Measurements from ENCODE around the gene KMO. TPM values are rescaled to one million over a fixed set of nuclear protein-coding genes. Genes with fewer than 3 reads are reported as not detected.

The KMO gene
- total RNA-seq, 3 donors from 2014 or later: 0.17 to 0.84 (median 0.82) TPM

DNA sequence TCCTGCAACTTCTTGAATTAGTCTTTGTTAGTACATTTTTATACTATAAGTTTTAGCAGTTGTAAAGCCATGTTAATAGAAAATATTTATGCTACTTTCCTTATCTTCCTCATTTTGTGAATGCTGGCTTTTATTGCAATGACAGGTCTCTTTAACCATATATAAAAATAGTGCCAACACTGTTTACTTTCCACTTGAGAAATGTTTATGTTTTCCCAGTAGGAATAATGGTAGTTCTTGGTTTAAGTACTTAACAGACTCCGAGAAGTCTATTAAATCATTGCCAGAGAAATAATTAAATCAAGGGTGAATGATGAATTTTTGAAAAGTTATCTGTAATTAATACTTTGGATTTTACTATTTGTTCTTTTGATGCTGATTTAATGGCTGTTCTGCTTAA, 98.3 kb downstream of the KMO start:
- Histone ChIP-seq H3K4me1 (ENCODE audit: low read depth) (no peaks in the 10 kb centered on the region), H3K36me3 (ENCODE audit: low read depth) (no peaks in the 10 kb centered on the region), H3K9me3 (no peaks in the 10 kb centered on the region), H3K4me3 (no peak overlapping the region)
- ATAC-seq: no peak
- intact Hi-C loops (cut with DNase I, micrococcal nuclease): no loop called here
- TF ChIP-seq, protein P1, sequence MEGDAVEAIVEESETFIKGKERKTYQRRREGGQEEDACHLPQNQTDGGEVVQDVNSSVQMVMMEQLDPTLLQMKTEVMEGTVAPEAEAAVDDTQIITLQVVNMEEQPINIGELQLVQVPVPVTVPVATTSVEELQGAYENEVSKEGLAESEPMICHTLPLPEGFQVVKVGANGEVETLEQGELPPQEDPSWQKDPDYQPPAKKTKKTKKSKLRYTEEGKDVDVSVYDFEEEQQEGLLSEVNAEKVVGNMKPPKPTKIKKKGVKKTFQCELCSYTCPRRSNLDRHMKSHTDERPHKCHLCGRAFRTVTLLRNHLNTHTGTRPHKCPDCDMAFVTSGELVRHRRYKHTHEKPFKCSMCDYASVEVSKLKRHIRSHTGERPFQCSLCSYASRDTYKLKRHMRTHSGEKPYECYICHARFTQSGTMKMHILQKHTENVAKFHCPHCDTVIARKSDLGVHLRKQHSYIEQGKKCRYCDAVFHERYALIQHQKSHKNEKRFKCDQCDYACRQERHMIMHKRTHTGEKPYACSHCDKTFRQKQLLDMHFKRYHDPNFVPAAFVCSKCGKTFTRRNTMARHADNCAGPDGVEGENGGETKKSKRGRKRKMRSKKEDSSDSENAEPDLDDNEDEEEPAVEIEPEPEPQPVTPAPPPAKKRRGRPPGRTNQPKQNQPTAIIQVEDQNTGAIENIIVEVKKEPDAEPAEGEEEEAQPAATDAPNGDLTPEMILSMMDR (IDR thresholded peaks at IDR 0.05): no peak
- no peak for DNase-seq

DNA sequence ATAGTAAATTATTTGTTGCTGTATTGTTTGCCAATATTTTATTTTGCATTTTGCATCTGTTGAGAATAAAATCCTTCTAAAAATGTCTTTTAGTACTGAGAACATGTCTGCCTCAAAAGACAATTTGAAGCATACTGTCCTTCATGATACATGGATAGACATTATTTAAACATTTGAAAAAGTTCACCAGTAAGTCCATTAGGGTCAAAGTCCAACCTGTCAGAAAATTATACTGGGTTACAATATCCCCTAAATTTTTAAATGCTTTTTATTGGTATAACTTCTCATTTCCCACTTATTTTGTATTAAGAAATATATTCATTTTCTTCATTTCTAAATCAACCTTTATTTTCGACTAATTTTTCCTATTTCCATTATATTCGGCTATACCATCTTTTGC, 98.7 kb downstream of the KMO start:
- H3K4me1 ChIP-seq (ENCODE audit: low read depth): no peaks in the 10 kb centered on the region
- no peaks in the 10 kb centered on the region for H3K9me3 ChIP-seq
- H3K36me3 ChIP-seq (ENCODE audit: low read depth): no peaks in the 10 kb centered on the region
- ATAC-seq: no peak
- TF ChIP-seq, protein P1 (IDR thresholded peaks at IDR 0.05): no peak
- DNase-seq: no peak
- no peak overlapping the region for H3K4me3 ChIP-seq
- intact Hi-C loops (cut with DNase I, micrococcal nuclease): no loop called here

- Histone ChIP-seq H3K9me3 (no peaks in the 10 kb centered on the region), H3K36me3 (ENCODE audit: low read depth) (no peaks in the 10 kb centered on the region), H3K4me3 (no peak overlapping the region), H3K4me1 (ENCODE audit: low read depth) (no peaks in the 10 kb centered on the region)
- TF ChIP-seq, protein P1 (IDR thresholded peaks at IDR 0.05): no peak
- ATAC-seq (no peak), DNase-seq (no peak)
- intact Hi-C loops (cut with DNase I, micrococcal nuclease): no loop called here
These were observed 99.5 kb downstream of the KMO start for GRCh38 chr1:241631674-241632073.

GRCh38 chr1:241632987-241633386, 100.8 kb downstream of the KMO start:
- Histone ChIP-seq H3K4me3 (no peak overlapping the region), H3K4me1 (ENCODE audit: low read depth) (no peaks in the 10 kb centered on the region), H3K9me3 (no peaks in the 10 kb centered on the region), H3K36me3 (ENCODE audit: low read depth) (no peaks in the 10 kb centered on the region)
- DNase-seq: no peak
- TF ChIP-seq, protein P1 (IDR thresholded peaks at IDR 0.05): no peak
- intact Hi-C loops (cut with DNase I, micrococcal nuclease): no loop called here
- ATAC-seq: no peak

DNA sequence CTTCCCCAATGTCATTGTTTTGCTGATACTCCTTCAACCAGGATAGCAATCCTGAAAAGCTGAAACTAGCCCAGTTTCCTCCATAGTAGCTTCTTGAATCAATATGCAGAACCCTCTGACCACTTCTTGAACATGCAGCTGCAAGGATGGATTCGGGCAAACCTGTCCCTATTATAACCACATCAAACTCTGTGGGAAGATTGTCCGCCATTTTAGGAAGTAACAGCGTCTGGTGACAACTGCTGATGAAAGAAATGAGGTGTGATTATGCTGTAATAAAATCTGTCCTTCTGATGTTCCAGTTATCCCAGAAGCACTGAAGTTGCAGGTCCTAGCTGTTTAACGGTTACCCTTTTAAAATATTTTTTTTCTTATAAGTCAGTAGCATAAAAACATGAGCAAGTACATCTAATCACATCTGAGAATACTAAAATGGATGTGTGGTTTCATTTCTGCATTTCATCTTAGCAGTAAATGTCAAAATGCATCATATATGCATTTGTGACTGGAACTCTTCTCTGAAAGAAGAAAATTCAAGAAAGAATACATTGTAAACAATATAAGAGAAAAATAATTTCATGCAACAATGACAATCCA, 103.5 kb downstream of the KMO start:
- DNase-seq: no peak
- TF ChIP-seq, protein P1 (IDR thresholded peaks at IDR 0.05): no peak

GRCh38 chr1:241636291-241636690, 104.1 kb downstream of the KMO start:
- peaks cover 3% of the 10 kb centered on the region for H3K4me1 ChIP-seq (ENCODE audit: low read depth)
- intact Hi-C loops (cut with DNase I, micrococcal nuclease): no loop called here
- no peaks in the 10 kb centered on the region for H3K9me3 ChIP-seq
- no peak overlapping the region for H3K4me3 ChIP-seq
- TF ChIP-seq, protein P1 (IDR thresholded peaks at IDR 0.05): no peak
- no peak for DNase-seq
- no peak for ATAC-seq
- no peaks in the 10 kb centered on the region for H3K36me3 ChIP-seq (ENCODE audit: low read depth)

More for the DNA sequence above, 103.5 kb downstream of the KMO start:
- H3K4me3 ChIP-seq: no peak overlapping the region
- ATAC-seq: no peak
- H3K36me3 ChIP-seq (ENCODE audit: low read depth): no peaks in the 10 kb centered on the region
- H3K4me1 ChIP-seq (ENCODE audit: low read depth): peaks cover 1% of the 10 kb centered on the region
- H3K9me3 ChIP-seq: no peaks in the 10 kb centered on the region
- intact Hi-C loops (cut with DNase I, micrococcal nuclease): no loop called here

Measured in mucosa of descending colon (tissue), 3 donors.